Progenitor cell of endocrine pancreas (in vitro differentiated cells): ENCODE data around the gene PROX2. TPM values are rescaled to one million over a fixed set of nuclear protein-coding genes. Genes with fewer than 3 reads are reported as not detected.

Experiments used
- DNase-seq: peaks from one replicate; pipeline ENCODE4 v3.0.0; 2021; ENCODE audit warnings: low spot score; ENCODE audit not compliant: unreplicated experiment
- H3K27ac Mint-ChIP-seq: 2 replicates; pipeline ENCODE4 v1.8.0; 2021; ENCODE audit warnings: mild to moderate bottlenecking, moderate library complexity, mixed read lengths
- H3K27me3 Mint-ChIP-seq: 2 replicates; pipeline ENCODE4 v1.8.0; 2021; ENCODE audit warnings: mixed read lengths
- H3K36me3 Mint-ChIP-seq: 2 replicates; pipeline ENCODE4 v1.8.0; 2022; ENCODE audit warnings: mixed read lengths; ENCODE audit not compliant: insufficient read depth
- H3K4me1 Mint-ChIP-seq: 2 replicates; pipeline ENCODE4 v1.8.0; 2021; ENCODE audit warnings: low read depth, mixed read lengths
- H3K4me3 Mint-ChIP-seq: 2 replicates; pipeline ENCODE4 v1.8.0; 2021; ENCODE audit warnings: low read depth, mild to moderate bottlenecking, moderate library complexity, mixed read lengths
- H3K9me3 Mint-ChIP-seq: 2 replicates; pipeline ENCODE4 v1.8.0; 2021; ENCODE audit warnings: low read depth, mixed read lengths
- CTCF ChIP-seq: fragments of 200-600 bp; sonication (generic); IDR thresholded peaks from one replicate; pipeline ENCODE4 v1.5.0; 2021; ENCODE audit warnings: antibody characterized with exemption, mild to moderate bottlenecking; ENCODE audit not compliant: unreplicated experiment
- total RNA-seq: library from RNA; stranded (reverse); gene quantifications from 2 replicates; pipeline ENCODE4 v1.2.1, GENCODE V29; 2021

PROX2 gene
- total RNA-seq, 1 donor from 2014 or later = not detected

GRCh38 chr14:74866708-74867389, 9.1 kb downstream of the PROX2 start:
- Mint-ChIP-seq H3K4me3 (no peak overlapping the region), H3K27me3 (peaks cover 24% of the 10 kb centered on the region), H3K4me1 (no peaks in the 10 kb centered on the region), H3K9me3 (no peaks in the 10 kb centered on the region), H3K27ac (no peak overlapping the region), H3K36me3 (no peaks in the 10 kb centered on the region)
- DNase-seq = no peak
- TF ChIP-seq CTCF = no peak

GRCh38 chr14:74865156-74865555, 10.8 kb downstream of the PROX2 start:
- no peak for TF ChIP-seq CTCF
- Mint-ChIP-seq H3K27me3 (peaks cover 24% of the 10 kb centered on the region), H3K27ac (no peak overlapping the region)

GRCh38 chr14:74864198-74864597, 11.7 kb downstream of the PROX2 start:
- TF ChIP-seq CTCF = no peak
- H3K4me1 Mint-ChIP-seq = no peaks in the 10 kb centered on the region
- peaks cover 24% of the 10 kb centered on the region for H3K27me3 Mint-ChIP-seq
- H3K36me3 Mint-ChIP-seq = no peaks in the 10 kb centered on the region
- no peak for DNase-seq
- no peak overlapping the region for H3K4me3 Mint-ChIP-seq
- no peak overlapping the region for H3K27ac Mint-ChIP-seq
- no peaks in the 10 kb centered on the region for H3K9me3 Mint-ChIP-seq

More at GRCh38 chr14:74865156-74865555, 10.8 kb downstream of the PROX2 start:
- H3K4me3 Mint-ChIP-seq = no peak overlapping the region
- no peaks in the 10 kb centered on the region for H3K4me1 Mint-ChIP-seq
- DNase-seq = no peak
- H3K9me3 Mint-ChIP-seq = no peaks in the 10 kb centered on the region
- no peaks in the 10 kb centered on the region for H3K36me3 Mint-ChIP-seq

GRCh38 chr14:74863274-74863673, 12.7 kb downstream of the PROX2 start:
- H3K36me3 Mint-ChIP-seq = no peaks in the 10 kb centered on the region
- no peak overlapping the region for H3K27ac Mint-ChIP-seq
- no peaks in the 10 kb centered on the region for H3K4me1 Mint-ChIP-seq
- no peak for DNase-seq
- H3K9me3 Mint-ChIP-seq = no peaks in the 10 kb centered on the region
- H3K27me3 Mint-ChIP-seq = peaks cover 24% of the 10 kb centered on the region
- no peak overlapping the region for H3K4me3 Mint-ChIP-seq
- no peak for TF ChIP-seq CTCF

- H3K27ac Mint-ChIP-seq = no peak overlapping the region
- DNase-seq = no peak
- no peaks in the 10 kb centered on the region for H3K36me3 Mint-ChIP-seq
- no peaks in the 10 kb centered on the region for H3K9me3 Mint-ChIP-seq
- no peaks in the 10 kb centered on the region for H3K4me1 Mint-ChIP-seq
- TF ChIP-seq CTCF = no peak
- peaks cover 18% of the 10 kb centered on the region for H3K27me3 Mint-ChIP-seq
- H3K4me3 Mint-ChIP-seq = no peak overlapping the region
Observed at GRCh38 chr14:74861734-74862090, 14.2 kb downstream of the PROX2 start.
